ENCODE data around the gene PTH1R.

The PTH1R gene

DNA sequence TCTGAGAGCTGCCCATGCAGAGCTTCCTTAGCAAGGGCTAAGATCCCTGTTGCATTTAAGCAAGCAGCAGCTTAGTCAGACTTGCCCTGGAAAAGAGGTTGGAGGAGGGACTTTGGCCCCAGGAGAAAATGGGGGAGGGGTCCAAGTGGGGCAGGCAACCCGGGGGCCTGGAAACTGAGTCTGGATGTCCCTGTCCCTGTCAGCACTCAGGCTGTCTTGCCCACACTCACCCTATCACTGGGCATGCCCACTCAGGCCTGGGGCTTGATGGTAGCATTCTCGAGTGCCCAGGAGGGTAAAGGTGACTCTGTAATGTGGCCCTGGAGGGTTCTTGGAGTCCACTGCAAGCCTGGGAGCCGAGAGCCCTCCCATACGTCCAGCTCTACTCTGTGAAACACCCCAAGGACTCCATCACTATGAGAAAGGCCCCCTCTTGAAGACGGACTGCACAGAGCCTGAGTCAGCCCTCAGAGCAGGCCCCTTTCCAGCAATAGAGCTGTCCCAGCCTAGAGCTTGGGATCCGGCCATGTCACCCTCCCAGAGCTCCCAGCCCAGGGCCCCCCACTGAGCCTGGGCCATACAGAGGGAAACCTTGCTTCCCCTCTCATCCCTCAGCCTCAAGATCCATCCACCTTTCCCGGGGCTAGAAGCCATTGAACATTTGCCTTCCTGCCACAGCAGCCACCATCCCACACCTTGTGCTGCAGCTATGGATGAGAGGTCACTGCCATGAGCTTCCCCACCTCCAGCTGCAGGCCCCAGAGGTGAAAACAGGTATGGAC lies 27.6 kb upstream of the PTH1R start:
- no peak for DNase-seq (ENCODE audit: low read depth)

DNA sequence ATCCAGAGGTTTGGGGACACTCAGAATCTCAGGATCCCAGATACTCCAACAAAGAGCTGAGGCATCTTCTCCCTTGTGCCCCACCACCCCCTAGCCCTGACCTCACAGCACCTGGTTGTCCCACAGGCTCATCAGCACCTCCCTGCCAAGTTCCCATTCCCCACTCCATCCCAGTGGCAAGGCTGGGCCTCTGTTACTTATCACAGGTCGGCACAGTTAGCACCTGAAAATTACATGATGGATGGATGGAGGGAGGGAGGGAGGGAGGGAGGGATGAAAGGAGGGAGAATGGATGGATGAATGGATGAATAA lies 27.1 kb upstream of the PTH1R start:
- DNase-seq (ENCODE audit: low read depth) = no peak

DNA sequence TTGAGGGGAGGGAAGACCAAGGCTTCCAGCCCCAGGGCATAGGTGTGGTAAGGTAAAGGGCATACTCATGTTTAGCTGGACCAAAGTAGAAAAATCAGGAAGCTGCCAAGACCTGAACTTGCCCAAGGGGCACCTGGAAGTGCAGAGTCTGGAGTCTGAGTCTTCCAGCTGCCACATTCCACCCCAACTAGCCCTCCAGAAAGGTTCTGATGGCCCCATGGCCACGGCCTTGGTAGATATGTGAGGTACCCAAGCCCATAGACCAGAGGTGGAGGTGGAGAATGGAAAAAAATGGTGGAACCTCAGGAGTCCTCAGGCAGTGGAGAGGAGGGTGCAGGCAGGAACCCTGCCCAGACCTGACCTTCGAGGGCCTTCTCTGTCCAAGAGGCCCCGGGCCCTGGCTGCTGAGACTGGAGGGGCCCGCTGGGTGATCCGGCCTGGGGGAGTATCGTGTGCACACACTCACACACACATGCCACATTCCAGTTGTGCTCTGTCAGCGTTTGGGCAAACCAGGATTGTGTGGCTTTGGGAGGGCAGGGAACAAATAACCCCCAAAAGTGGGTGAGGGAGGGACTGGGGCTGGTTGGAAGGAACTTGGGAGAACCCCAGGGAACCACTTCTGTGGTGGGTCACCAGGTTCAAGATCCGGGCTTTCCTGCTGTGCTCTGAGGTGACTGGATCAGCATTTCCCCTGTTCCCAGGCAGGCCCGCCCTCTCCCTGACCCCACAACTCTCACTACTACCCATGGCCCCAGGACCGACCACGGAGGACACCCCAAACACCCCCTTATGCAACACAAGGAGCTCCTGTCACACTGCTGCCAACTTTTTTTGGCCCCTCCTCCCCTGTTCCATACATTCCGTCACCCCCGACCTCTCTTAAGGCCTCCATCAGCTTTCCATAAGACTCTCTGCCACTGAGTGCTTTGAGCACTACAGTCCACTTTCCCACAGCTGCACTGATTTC lies 25.9 kb upstream of the PTH1R start:
- no peak for DNase-seq (ENCODE audit: low read depth)

DNA sequence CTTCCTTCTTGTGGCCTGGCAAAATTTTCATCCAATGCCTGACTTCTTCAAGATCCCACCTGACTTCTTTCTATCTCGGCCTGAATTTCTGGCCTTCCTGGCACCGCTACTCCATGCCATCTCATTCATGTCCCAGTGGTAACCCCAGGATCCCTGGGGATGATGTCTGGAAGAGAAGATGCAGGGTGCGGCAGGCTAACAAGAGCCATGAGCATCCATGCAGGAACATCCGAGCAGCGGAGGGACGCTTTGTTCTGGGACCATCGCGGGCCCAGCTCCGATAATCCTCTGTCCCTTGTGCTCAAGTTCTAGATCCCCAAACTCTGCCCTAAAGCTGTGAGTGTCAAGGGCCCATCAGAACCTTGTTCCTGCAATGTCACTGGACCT lies 25.2 kb upstream of the PTH1R start:
- DNase-seq (ENCODE audit: low read depth) = no peak

DNA sequence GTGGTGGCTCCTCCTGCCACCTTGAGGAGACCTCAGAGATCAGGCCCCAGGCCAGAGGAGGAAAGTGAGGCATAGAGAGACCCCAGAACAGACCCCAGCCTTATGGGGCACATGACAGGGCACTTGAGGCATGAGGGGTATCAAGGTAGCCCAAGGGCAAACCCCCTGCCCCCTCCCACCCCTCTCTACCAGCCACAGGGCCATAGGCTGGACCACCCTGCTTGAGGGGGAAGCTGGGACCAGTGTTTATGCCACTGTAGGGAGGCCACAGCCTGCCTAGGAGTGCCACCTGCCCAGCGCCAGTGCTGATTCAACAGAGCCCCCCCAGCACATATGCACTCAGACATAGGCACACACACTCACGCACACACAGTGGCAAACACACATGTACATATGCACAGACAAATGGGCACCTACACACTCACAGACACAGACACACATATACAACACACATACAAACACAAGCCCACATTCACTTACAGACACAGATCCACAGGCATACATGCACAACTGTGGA lies 24.6 kb upstream of the PTH1R start:
- no peak for DNase-seq (ENCODE audit: low read depth)

DNA sequence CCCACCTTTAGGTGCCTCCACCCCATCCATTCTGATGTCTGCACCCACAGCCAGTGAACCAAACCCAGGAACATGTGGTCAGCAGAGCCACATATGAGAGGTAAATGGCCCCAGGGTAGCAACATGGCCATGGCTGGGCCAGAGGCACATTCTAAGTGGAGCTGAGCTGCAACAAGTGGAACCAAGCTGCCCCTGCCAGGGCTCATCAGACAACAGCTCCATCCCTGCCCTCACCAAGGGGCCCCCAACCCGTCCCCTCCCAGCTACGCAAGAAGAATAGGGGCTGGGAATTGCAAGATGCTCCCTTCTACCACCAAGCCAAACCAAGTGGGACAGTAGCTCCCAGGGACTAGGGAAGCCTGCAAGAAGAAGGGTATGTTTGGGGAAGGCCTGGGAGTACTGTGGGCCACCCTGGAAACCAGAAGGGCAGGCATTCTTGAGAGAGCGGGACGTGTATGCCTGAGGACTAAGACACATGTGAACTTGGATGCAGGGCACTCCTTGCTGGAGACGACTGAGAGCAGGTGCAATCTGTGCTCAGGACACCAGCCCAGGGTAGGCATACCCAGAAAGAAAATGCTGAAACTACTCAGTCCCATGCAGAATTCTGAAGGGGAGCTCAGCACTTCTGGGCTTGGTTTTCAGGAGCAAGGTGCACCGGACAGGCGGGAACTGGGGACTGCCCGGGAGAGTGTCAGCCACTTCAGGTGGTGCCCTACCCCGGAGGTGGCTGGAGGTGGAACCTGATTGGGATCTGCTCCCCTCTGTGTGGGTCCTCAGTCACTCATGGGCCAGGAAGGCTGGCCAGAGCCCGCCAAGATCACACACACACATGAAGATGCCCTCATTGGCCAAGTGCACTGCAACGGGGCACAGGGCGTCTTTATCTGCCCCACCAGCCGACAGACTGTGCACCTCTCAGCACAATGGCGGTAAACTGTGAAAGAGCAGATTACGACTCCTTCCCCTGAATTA lies 23.8 kb upstream of the PTH1R start:
- no peak for DNase-seq (ENCODE audit: low read depth)

DNA sequence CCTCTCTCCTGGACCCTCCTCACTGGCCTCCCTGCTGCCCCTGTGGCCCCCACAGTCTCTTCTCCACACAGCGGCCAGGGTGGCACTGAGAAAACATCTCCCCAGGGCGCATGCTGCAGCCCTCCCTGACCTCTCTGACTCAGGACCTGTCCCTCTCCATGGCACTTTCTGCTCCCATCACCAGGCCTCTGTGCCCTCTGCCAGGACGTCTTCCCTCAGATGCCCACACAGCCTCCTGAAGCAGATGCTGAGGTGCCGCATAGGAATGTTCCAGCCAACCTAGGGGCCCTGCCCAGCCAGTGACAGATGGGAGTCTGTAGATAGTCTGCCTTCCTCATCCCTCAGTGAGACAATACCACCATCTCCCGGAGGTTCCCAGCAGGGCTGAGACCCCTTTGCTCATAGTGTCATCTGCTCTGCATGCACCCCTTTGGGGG lies 22.9 kb upstream of the PTH1R start:
- DNase-seq (ENCODE audit: low read depth) = no peak

DNA sequence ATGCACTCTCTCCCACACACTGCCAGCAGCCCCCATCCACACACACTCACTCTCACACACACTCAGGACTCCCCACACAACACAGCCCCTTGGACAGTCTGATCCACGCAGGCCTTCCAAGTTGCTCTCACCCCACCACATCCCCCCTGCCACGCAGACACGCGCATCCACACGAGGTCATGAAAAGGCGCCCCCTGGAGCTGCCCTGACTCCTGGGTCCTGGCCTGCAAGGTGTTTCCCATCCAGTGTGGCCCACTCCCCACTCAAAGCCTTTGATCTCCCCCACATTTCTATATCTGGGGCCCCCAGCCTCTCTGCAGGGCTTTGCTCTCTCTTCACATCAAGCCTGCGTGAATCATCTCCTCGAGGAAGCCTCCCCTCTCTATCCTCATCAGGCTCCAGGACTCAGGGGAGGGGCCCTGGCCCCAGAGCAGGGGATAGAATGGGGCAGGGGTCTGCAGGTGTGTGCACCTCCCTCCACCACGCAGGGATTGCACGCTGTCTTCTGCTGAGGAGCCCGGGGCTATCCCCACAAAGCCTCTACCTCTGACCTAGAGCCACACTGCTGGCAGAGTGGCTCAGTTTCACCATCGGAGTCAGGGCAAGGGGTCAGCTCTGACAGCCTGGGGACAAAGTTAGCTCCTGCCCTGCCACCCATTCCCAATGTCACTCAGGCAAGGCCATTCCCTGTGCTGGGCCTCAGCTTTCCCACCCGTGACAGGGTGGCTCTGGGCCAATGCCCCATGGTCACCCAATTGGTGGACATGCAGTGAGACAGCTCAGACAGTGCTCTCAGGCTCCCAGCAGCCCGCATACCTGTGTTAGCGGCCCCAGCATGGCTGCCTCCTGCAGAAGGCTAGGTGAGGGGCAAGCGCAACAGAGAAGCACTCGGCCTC lies 20.7 kb upstream of the PTH1R start:
- DNase-seq (ENCODE audit: low read depth) = no peak

DNA sequence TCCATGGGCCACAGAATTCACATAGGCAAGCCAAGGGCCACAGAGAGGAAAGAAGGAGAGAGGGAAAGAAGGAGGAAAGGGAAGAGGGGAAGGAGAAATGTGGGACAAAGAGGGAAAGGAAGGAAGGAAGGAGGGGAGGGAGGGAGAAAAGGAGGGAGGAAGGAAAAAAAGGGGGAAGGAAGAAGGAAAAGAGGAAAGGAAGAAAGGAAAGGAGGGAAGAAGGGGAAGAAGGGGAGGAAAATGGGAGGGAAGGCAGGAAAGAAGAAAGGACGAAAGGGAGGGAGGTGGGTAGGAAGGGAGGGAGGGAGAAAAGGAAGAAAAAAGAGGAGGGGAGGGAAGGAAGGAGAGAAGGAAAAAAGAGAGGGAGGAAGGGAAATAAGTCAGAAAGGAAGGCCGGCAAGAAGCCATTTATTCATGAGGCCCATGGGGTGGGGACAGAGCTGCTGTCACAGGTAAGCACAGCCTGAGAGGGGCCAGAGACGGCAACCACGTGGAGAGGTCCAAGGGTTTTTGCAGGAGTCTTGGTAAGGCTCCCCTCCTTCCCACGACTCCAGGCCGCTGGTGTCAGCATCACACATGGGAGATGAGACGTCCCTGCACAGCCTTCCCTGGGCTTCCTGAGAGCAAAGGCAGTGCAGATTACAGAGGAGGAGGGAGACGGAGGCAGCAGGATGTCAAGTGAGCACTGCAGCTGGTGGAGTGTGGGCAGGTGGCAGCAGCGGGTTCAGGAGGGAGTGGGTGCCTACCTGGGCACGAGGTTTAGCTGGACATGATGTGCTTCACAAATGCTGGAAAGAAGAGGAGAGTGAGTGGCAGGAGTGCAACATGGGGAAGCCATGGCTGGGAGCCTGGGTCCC lies 19.8 kb upstream of the PTH1R start:
- DNase-seq (ENCODE audit: low read depth) = no peak

DNA sequence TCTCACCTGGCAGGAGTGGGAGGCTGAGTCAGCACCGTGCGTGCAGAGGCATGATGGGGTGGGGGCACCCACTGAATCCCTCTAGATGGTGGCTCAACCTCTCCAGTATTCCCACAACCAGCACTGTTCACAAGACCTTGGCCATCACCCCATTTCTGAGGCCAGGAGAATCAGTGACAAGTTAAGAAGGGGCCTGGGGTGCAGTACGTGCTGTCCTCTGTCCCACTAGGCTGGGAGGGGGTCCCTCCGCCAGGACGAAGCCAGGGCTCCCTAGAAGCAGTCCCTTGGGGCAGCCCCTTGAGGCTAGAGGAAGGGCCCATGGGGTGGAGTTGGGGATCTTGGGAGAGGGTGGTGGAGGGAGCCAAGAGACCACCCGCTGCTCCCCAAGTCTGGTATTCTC lies 19.1 kb upstream of the PTH1R start:
- DNase-seq (ENCODE audit: low read depth) = no peak

DNA sequence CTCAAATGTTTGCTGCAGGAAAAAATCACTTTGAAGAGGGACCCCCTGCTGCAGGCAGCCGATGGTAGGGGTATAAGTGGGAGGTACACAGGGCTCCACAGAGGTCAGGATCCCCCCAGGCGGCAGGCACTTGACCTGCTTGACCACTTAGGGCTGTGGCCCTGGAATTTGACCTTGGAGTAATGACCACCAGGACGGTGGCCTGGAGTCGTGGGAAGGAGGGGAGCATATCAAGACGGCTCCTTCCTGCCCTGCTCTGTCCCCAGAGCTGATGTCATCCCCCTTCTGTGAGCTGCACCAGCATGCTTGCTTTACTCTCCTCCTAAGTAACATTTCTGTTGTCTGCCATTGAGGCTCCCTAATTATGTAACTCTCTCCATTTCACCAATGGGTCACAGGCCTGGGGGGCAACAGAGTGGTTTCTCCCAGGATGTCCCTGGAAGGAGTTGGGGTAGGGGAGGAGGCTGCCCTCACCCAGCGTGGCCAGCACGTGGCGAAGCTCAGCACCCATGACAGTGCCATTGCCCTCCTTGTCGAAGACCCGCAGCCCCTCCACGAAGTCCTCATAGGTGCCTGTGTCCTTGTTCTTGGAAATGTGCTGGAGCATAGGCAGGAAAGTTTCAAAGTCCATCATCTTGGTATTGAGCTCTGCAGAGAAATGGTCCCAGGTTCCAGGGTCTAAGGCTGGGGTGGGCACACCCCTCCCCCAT lies 18.4 kb upstream of the PTH1R start:
- DNase-seq (ENCODE audit: low read depth) = no peak

DNA sequence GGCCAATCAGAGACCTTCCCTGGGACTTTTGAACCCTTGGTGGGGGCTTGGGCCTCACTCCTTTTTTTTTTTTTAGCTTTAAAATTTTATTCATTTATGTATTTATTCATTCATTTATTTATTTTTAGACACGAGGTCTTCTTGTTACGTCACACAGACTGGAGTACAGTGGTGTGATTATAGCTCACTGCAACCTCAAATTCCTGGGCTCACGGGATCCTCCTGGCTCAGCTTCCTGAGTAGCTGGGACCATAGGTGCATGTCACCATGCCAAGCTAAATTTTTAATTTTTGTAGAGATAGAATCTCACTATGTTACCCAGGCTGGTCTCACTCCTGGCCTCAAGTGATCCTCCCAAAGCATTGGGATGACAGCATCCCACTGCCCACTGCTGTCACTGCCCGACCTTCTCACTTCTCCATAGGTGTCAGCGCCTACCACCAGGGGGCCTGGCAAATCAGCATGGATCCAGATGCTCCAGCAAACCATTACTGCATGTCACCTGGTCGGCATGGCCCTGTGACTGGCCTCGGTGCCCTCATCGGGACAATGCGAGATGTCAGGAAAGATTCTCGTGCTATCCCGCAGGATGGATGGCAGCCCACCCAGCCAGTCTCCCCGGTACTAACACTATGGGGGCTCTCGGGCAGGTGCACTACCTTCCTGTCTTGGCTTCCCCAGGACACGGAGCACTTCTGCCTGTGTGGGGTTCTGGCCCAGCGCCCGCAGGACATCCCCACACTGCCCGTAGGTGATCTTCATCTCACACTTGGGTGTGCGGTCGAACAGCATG lies 17.3 kb upstream of the PTH1R start:
- no peak for DNase-seq (ENCODE audit: low read depth)

DNA sequence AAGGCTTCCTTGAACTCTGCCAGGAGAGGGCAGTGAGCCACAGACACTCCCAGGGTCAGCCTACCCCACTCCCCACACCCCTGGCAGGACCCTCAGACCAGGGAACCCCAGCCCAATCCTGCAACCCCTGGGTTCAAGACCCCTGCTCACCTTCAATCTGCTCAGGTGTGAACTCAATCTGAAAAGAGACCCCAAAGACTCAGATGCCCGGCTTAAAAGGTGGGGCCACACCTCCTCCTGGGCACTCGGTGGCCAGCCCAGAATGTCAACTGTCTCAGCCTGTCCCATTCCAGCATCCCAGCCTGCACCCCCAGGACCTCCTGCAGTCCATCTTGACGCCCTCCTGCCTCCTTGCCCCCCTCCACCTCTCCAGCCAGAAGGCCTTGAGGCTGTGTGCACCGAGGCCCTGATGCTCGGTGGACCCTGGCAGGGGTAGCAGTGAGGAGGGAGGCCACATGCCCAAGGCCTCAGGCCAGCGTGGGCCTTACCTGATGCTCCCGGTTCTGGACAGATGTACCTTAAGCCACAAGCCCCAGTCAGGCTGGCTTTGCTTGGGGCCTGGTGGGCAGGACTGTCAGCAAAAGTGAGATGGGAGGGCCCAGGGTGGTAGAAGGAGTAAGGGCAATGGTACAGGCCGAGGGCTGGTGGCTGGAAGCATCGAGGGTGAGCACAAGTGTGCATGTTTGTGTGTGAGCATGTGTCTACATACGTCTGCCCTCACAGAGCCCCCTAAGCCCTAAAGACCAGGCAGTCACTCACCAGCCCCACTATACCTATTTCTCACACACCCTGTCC lies 16.5 kb upstream of the PTH1R start:
- DNase-seq (ENCODE audit: low read depth) = no peak

DNA sequence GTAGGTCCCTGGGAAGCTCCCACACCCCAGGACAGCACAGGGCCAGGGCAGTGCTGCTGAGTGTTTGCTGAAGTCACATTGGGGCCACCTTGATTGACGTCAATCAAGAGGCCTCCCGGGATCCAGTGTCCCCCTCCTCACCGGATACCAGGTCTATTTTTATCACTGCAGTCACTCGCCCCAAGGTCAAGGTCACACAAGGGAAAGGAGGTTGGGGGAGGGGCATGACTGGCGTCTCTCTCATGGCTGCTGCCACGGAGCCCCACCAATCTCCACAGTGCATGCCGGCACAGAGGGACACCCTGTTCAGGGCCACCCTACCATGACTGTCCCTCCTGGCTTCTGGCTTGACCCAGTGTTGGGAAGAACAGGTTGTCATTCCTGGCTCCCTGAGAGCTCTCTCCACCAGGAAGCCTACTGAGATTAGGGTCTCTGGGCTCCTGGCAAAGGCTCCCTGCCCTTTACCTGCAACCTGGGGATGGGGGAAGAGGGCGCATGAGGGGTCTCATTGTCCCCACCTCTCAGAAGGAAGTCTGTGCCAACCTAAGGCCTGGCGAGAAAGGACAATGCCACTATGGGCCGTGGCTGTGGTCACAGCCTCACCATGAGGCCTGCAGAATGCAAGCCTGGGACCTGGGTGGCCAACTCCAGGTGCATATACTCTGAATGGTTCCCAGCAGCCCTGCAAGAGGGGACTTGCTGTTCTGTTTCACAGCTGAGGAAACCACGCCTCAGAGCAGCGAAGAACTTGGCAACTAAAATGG lies 15.7 kb upstream of the PTH1R start:
- no peak for DNase-seq (ENCODE audit: low read depth)

DNA sequence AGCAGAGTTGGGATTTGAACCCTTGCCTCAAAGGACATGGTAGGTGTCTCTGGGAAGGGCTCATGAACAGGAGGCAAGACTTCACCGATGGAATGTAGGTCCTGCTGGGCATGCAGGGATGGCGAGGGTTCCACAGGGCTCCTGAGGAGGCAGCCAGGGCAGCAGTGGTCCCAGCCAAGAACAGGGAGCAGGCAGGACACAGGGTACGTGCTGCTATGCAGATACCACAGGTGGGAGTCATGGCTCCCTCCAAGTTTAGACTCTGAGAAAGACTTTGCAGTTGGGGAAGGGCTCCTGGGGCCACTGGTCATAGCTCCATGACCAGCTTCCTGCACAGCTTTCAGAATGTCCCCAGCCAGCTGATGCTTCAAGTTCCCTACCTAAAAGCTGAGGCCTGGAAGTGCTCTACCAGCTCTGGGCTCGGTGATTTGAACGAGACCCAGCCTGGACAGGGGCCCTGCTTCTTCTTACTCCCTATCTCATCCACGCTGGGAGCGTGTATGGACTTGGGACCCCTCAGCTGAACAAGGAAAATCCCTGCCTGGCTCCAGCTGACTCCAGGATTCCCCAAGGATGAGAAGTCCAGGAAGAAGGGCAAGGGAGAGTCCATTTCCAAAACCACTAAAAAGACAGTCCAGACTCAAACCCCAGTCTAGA lies 15.0 kb upstream of the PTH1R start:
- no peak for DNase-seq (ENCODE audit: low read depth)

DNA sequence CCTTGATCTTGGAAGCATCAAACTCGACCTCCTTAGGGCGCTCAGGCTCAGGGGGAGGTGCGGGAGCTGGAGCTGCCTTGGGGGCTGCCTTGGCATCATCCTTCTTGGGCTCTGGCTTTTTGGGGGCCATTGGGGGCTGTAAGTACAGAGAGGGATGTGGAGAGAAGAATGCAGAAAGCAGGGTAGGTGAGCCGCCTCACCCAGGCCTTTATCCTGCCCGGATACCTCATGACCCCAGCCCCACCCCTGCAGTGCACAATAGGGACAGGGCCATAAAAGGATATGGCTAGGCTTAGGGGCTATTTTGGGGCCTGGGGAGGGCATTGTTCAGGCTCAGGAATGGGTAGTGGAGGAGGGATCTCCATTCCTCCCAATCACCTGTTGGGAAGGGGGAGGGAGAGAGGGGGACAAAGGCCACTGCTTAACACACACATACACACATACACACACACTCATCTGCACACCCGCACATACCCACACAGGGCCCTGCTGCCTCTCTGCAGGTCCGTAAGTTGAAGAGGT lies 14.2 kb upstream of the PTH1R start, which contains the start of gene MYL3:
MYL3 (minus strand) TSS at position 184 of the 522 bp plus-strand sequence; CDS start at position 130, 54 bp downstream.
- DNase-seq (ENCODE audit: low read depth) = no peak

Data from activated T-helper 1 cell treated with Interleukin-2 at 50 U/mL for 16 hours (primary cell).